H1 (cell line): ENCODE measurements around the gene RELL1. TPM values are rescaled to one million over a fixed set of nuclear protein-coding genes. Genes with fewer than 3 reads are reported as not detected.

Source experiments
- CTCF ChIA-PET: fragments of 300-600 bp; sonication (Branson Sonifier 250); formaldehyde crosslinking; loops from one replicate; lab custom pipeline; 2021; ENCODE audit not compliant: partially characterized antibody; lab: Charles Lee
- POLR2A ChIA-PET: fragments of 300-600 bp; sonication (Branson Sonifier 250); formaldehyde crosslinking; loops from one replicate; lab custom pipeline; 2021; ENCODE audit warnings: inconsistent platforms; ENCODE audit not compliant: partially characterized antibody; lab: Charles Lee
- DNase-seq, 2 experiments: peaks; one replicate each; pipeline versions ENCODE4 v3.0.0 to v3.0.0-alpha.2; 2010 to 2022; ENCODE audit warnings: low spot score in 2 of 2, low read depth in 1 of 2, mixed read lengths in 1 of 2
- FAIRE-seq: peaks from 2 replicates; lab custom pipeline; 2011; peaks lifted over from hg19 to GRCh38; lab: Jason Lieb, UNC
- H2AFZ ChIP-seq: 2 replicates; pipeline ENCODE4 v1.8.1; 2012; ENCODE audit warnings: low read length, inconsistent platforms
- H2AK5ac ChIP-seq: 2 replicates; pipeline ENCODE4 v1.6.1; 2013; ENCODE audit warnings: low read depth, low read length
- H2BK120ac ChIP-seq: replicated peaks from 2 replicates; pipeline ENCODE3; 2013; ENCODE audit warnings: low read depth, low read length, inconsistent platforms
- H2BK12ac ChIP-seq: 2 replicates; pipeline ENCODE4 v1.6.1; 2013; ENCODE audit warnings: low read depth, low read length
- H2BK15ac ChIP-seq: 2 replicates; pipeline ENCODE4 v1.6.1; 2013; ENCODE audit warnings: low read length
- H2BK20ac ChIP-seq: 2 replicates; pipeline ENCODE4 v1.6.1; 2013; ENCODE audit warnings: low read length
- H2BK5ac ChIP-seq: 2 replicates; pipeline ENCODE4 v1.6.1; 2013; ENCODE audit warnings: low read depth, low read length
- H3K14ac ChIP-seq: 2 replicates; pipeline ENCODE4 v1.6.1; 2013; ENCODE audit warnings: inconsistent platforms; ENCODE audit not compliant: insufficient read length
- H3K18ac ChIP-seq: 2 replicates; pipeline ENCODE4 v1.6.1; 2013; ENCODE audit warnings: low read length; ENCODE audit errors: extremely low read depth
- H3K23ac ChIP-seq: 2 replicates; pipeline ENCODE4 v1.6.1; 2013; ENCODE audit warnings: inconsistent platforms; ENCODE audit not compliant: insufficient read length
- H3K23me2 ChIP-seq: 2 replicates; pipeline ENCODE4 v1.6.1; 2013; ENCODE audit warnings: low read depth, low read length
- H3K27ac ChIP-seq: 2 replicates; pipeline ENCODE4 v1.6.1; 2011; ENCODE audit warnings: low read depth, low read length, inconsistent platforms
- H3K27me3 ChIP-seq, 4 experiments: replicated peaks in 1 of 4; 1 replicate in 1 of 4; 2 replicates in 3 of 4; pipeline versions ENCODE4 v1.6.1 to v1.8.1; 2011 to 2013; ENCODE audit warnings: low read length in 3 of 4, mild to moderate bottlenecking in 3 of 4, inconsistent platforms in 2 of 4, mixed read lengths in 2 of 4, moderate library complexity in 1 of 4; ENCODE audit not compliant: control insufficient read depth in 3 of 4, insufficient read depth in 3 of 4; ENCODE audit errors: extremely low read depth in 1 of 4
- H3K36me3 ChIP-seq, 4 experiments: 2 replicates each; pipeline versions ENCODE4 v1.6.1 to v1.8.1; 2011 to 2013; ENCODE audit warnings: mild to moderate bottlenecking in 4 of 4, low read length in 3 of 4, moderate library complexity in 2 of 4, control low read depth in 1 of 4, inconsistent platforms in 1 of 4; ENCODE audit not compliant: insufficient read depth in 4 of 4, control insufficient read depth in 2 of 4
- H3K4ac ChIP-seq: replicated peaks from 2 replicates; pipeline ENCODE3; 2013; ENCODE audit warnings: low read length, low read depth, mixed read lengths, inconsistent platforms; ENCODE audit not compliant: insufficient read length
- H3K4me1 ChIP-seq, 4 experiments: replicated peaks in 1 of 4; 1 replicate in 1 of 4; 2 replicates in 3 of 4; pipeline versions ENCODE4 v1.6.1 to v1.8.1; 2011 to 2013; ENCODE audit warnings: low read length in 3 of 4, inconsistent platforms in 2 of 4, mixed read lengths in 1 of 4; ENCODE audit not compliant: insufficient read depth in 4 of 4, control insufficient read depth in 3 of 4
- H3K4me2 ChIP-seq, 2 experiments: 2 replicates each; pipeline versions ENCODE4 v1.6.1 to v1.8.1; 2011 to 2013; ENCODE audit warnings: low read depth in 2 of 2, low read length in 2 of 2, control low read depth in 1 of 2, inconsistent platforms in 1 of 2, mild to moderate bottlenecking in 1 of 2; ENCODE audit not compliant: insufficient read depth in 1 of 2
- H3K4me3 ChIP-seq, 4 experiments: fragments of 200-600, 300-600 bp in 1 of 4; sonication (generic), shearing (Covaris generic), sonication (Bioruptor Twin) in 1 of 4; 2 replicates each; pipeline versions ENCODE4 v1.5.1 to v1.8.1; 2011 to 2016; ENCODE audit warnings: low read length in 4 of 4, low read depth in 3 of 4, control low read depth in 2 of 4, inconsistent platforms in 2 of 4, mild to moderate bottlenecking in 2 of 4, mixed read lengths in 1 of 4, moderate library complexity in 1 of 4; ENCODE audit not compliant: insufficient read depth in 2 of 4; ENCODE audit errors: extremely low read depth in 1 of 4
- H3K56ac ChIP-seq: replicated peaks from 2 replicates; pipeline ENCODE3; 2013; ENCODE audit warnings: low read depth, mild to moderate bottlenecking, mixed read lengths, low read length, inconsistent platforms; ENCODE audit not compliant: insufficient read length
- H3K79me1 ChIP-seq: 2 replicates; pipeline ENCODE4 v1.6.1; 2013; ENCODE audit warnings: low read depth, low read length, control low read depth
- H3K79me2 ChIP-seq, 2 experiments: 2 replicates each; pipeline versions ENCODE4 v1.6.1 to v1.8.1; 2012 to 2013; ENCODE audit warnings: low read length in 2 of 2, mild to moderate bottlenecking in 2 of 2, inconsistent platforms in 1 of 2; ENCODE audit not compliant: insufficient read depth in 2 of 2, control insufficient read depth in 1 of 2
- H3K9ac ChIP-seq, 4 experiments: replicated peaks in 1 of 4; 1 replicate in 1 of 4; 2 replicates in 3 of 4; pipeline versions ENCODE4 v1.6.1 to v1.8.1; 2011 to 2013; ENCODE audit warnings: low read depth in 3 of 4, low read length in 3 of 4, control low read depth in 2 of 4, mild to moderate bottlenecking in 2 of 4, moderate library complexity in 2 of 4, inconsistent platforms in 1 of 4; ENCODE audit errors: extremely low read depth in 1 of 4
- H3K9me3 ChIP-seq, 2 experiments: 2 replicates each; pipeline versions ENCODE4 v1.6.1 to v1.8.1; 2012 to 2013; ENCODE audit warnings: mild to moderate bottlenecking in 2 of 2, moderate library complexity in 2 of 2, control low read depth in 1 of 2, inconsistent platforms in 1 of 2, low read depth in 1 of 2, low read length in 1 of 2, mixed read lengths in 1 of 2; ENCODE audit not compliant: insufficient read depth in 2 of 2
- H4K20me1 ChIP-seq, 2 experiments: replicated peaks in 1 of 2; 2 replicates each; pipeline versions ENCODE3 to v1.8.1; 2011 to 2013; ENCODE audit warnings: inconsistent platforms in 2 of 2, low read length in 2 of 2, mild to moderate bottlenecking in 1 of 2; ENCODE audit not compliant: insufficient read depth in 2 of 2, control insufficient read depth in 1 of 2
- H4K5ac ChIP-seq: 2 replicates; pipeline ENCODE4 v1.6.1; 2013; ENCODE audit warnings: low read length, low read depth, mixed read lengths, inconsistent platforms; ENCODE audit not compliant: insufficient read length
- H4K8ac ChIP-seq: 2 replicates; pipeline ENCODE4 v1.8.0; 2013; ENCODE audit warnings: mild to moderate bottlenecking, moderate library complexity, low read length, inconsistent platforms; ENCODE audit not compliant: insufficient read depth; ENCODE audit errors: extremely low read depth
- H4K91ac ChIP-seq: replicated peaks from 2 replicates; pipeline ENCODE3; 2013; ENCODE audit warnings: low read length, mixed read lengths, inconsistent platforms; ENCODE audit not compliant: insufficient read length
- SIN3A ChIP-seq, 2 experiments: IDR thresholded peaks in 1 of 2; conservative IDR thresholded peaks in 1 of 2; 2 replicates each; pipeline ENCODE4 v1.6.1; 2011 to 2012; ENCODE audit warnings: low read length in 2 of 2, improper control_type of control experiment in 1 of 2, low read depth in 1 of 2, mild to moderate bottlenecking in 1 of 2
- WGBS, 2 experiments: shearing (Covaris generic) in 1 of 2; methylation state at CpG; one replicate each; pipeline versions ENCODE4 v1.1.6 to v1.1.7; 2013 to 2015; ENCODE audit warnings: low lambda C conversion rate in 2 of 2, mixed read lengths in 2 of 2, inconsistent platforms in 1 of 2, low coverage in 1 of 2, missing lambda C conversion rate in 1 of 2; ENCODE audit not compliant: insufficient replicate concordance in 2 of 2, insufficient coverage in 1 of 2, insufficient read length in 1 of 2; ENCODE audit errors: extremely low coverage in 1 of 2, missing lambda C conversion rate in 1 of 2; 5-methylcytosine and 5-hydroxymethylcytosine counted together
- polyA plus RNA-seq, 7 experiments: library from polyadenylated mRNA; depleted of rRNA in 3 of 7; stranded (reverse) in 5 of 7; unstranded in 2 of 7; fragments of >200 nt in 5 of 7; fragments of 200-250 nt in 2 of 7; gene quantifications; 1 replicate in 5 of 7; 2 replicates in 1 of 7; 4 replicates in 1 of 7; pipeline versions ENCODE4 v1.2.1 to v1.2.3, GENCODE V29; 2011 to 2013; ENCODE audit warnings: missing spikeins in 2 of 7, mixed read lengths in 2 of 7
- total RNA-seq: library from RNA; stranded (reverse); fragmentation: NEBNext Ultra II Directional; extraction: Animal tissue kit (Norgen Biotek cat#: 25700); gene quantifications from 2 replicates; pipeline ENCODE4 v1.2.1, GENCODE V29; 2021
- TF ChIP-seq, protein P1 (sequence below): IDR thresholded peaks from 2 replicates; pipeline ENCODE4 v1.6.1; 2012; ENCODE audit warnings: inconsistent platforms

RELL1 gene
- total and polyA plus RNA-seq, 2 of the 8 experiments (the other 6 are each of a cell fraction or from before 2014, with no cell fraction given): 2.1 to 14.1 TPM

DNA sequence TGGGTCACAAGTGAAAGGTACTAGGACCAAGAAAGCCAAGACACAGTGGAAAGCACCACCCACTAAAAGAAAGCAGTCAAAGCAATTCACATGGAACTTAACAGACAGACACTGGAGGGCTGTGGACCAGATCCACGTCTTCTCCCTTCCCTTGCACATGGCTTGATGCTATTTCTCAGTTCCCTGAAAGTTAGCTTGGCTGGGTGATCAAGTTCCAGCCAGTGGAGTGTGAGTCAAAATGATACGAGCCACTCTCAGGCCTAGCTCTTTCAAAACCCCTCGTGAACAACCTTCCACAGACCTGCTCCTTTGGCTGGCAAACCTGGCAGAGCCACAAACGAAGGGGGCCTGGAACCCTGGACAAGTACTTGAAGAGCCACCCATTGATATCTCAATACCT lies 52.0 kb downstream of the RELL1 start:
- no peak for DNase-seq
- no peak overlapping the region for H4K91ac ChIP-seq
- H3K4me3 ChIP-seq: no peak overlapping the region
- no peaks in the 10 kb centered on the region for H3K79me2 ChIP-seq
- no peak overlapping the region for H3K4me2 ChIP-seq
- H3K18ac ChIP-seq: no peak overlapping the region
- no peak for FAIRE-seq
- H3K27ac ChIP-seq: no peak overlapping the region
- no peak for TF ChIP-seq SIN3A (conservative IDR thresholded peaks at IDR 0.05 in 1 of 2, IDR thresholded peaks at IDR 0.05 in 1 of 2; ENCODE audit: low read depth in 1 of 2, low read length in 2 of 2)
- TF ChIP-seq, protein P1, sequence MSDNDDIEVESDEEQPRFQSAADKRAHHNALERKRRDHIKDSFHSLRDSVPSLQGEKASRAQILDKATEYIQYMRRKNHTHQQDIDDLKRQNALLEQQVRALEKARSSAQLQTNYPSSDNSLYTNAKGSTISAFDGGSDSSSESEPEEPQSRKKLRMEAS: no peak
- H4K8ac ChIP-seq: no peak overlapping the region
- H2BK20ac ChIP-seq: no peak overlapping the region
- H2BK120ac ChIP-seq: no peak overlapping the region
- peaks cover 0 to 7% (median 0%) of the 10 kb centered on the region in 4 experiments; a peak in 1 of 8 replicates for H3K36me3 ChIP-seq
- H3K9ac ChIP-seq: no peak overlapping the region; a peak in 1 of 7 replicates
- H3K79me1 ChIP-seq: no peaks in the 10 kb centered on the region
- H3K56ac ChIP-seq: no peak overlapping the region
- no peak overlapping the region for H2BK15ac ChIP-seq
- CTCF ChIA-PET: interaction anchor here (1.4 kb wide), 1 partner anchor 192 kb away, joined by 3 read pairs; the partner anchor contains the start of gene PGM2
- no peaks in the 10 kb centered on the region for H3K9me3 ChIP-seq
- no peak overlapping the region for H2AK5ac ChIP-seq
- POLR2A ChIA-PET: no interaction called here
- H2AFZ ChIP-seq: no peak overlapping the region
- H3K23ac ChIP-seq: no peak overlapping the region
- no peak overlapping the region for H2BK5ac ChIP-seq
- peaks cover 0 to 2% of the 10 kb centered on the region in 2 experiments for H4K20me1 ChIP-seq
- H3K27me3 ChIP-seq: no peaks in the 10 kb centered on the region
- no peak overlapping the region for H2BK12ac ChIP-seq
- H3K23me2 ChIP-seq: no peaks in the 10 kb centered on the region
- WGBS, 2 experiments: 89% methylated on average over 4 of the region's 4 CpGs; no CpG with 5 or more reads in 1 of the 2 experiments
- H3K4ac ChIP-seq: no peak overlapping the region
- H4K5ac ChIP-seq: no peak overlapping the region
- no peaks in the 10 kb centered on the region for H3K4me1 ChIP-seq
- no peak overlapping the region for H3K14ac ChIP-seq
